ENCODE results near the gene MAP3K20.

MAP3K20 gene

DNA sequence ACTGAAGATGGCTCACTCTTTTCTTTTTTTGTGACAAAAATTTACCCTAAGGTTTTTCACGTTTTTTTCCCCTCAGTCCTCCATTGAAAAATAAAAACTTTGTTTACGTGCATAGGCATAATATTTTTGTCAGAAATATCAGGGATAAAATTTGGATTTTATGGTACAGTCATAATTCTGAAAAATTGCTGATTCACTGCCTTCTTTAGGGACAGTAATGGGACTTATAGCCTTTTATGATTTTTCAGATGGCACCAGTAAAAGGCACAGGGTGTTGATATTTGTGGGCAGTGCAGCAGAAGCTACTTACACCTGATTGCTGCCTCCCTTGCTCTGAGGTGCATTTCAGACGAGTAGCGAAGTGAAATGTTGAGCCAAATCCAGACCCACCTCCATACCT, 139.7 kb downstream of the MAP3K20 start:
- TF ChIP-seq POLR2A (IDR thresholded peaks at IDR 0.05; ENCODE audit: low read depth, low read length), result no peak
- FAIRE-seq, result no peak
- DNase-seq (ENCODE audit: insufficient read length, low spot score), result no peak

DNA sequence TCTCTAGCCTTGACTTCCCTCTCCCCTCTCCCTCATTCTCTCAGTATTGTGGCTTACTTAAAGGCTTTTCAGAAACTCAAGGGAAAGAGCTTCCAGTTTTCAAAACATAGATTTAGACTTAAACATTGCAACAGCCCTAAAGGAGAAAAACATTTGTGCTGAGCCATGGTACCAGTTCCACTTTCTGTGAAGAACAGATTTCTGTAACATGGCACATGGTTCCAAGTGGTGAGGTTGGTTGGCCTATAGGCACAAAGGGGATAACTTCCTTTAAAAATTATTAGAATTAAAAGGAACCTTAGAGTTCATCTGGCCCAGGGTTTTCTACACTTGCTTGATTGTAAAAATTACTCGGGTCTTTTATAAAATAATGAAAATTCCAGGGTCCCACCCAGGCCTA, 140.4 kb downstream of the MAP3K20 start:
- no peak for DNase-seq (ENCODE audit: insufficient read length, low spot score)

GRCh38 chr2:173216668-173217067, 141.0 kb downstream of the MAP3K20 start:
- DNase-seq (ENCODE audit: insufficient read length, low spot score) (no peak), FAIRE-seq (peak; percentile 36)
- TF ChIP-seq POLR2A (IDR thresholded peaks at IDR 0.05; ENCODE audit: low read depth, low read length), result no peak

More for the DNA sequence above, 140.4 kb downstream of the MAP3K20 start:
- no peak for FAIRE-seq
- TF ChIP-seq POLR2A (IDR thresholded peaks at IDR 0.05; ENCODE audit: low read depth, low read length), result no peak

DNA sequence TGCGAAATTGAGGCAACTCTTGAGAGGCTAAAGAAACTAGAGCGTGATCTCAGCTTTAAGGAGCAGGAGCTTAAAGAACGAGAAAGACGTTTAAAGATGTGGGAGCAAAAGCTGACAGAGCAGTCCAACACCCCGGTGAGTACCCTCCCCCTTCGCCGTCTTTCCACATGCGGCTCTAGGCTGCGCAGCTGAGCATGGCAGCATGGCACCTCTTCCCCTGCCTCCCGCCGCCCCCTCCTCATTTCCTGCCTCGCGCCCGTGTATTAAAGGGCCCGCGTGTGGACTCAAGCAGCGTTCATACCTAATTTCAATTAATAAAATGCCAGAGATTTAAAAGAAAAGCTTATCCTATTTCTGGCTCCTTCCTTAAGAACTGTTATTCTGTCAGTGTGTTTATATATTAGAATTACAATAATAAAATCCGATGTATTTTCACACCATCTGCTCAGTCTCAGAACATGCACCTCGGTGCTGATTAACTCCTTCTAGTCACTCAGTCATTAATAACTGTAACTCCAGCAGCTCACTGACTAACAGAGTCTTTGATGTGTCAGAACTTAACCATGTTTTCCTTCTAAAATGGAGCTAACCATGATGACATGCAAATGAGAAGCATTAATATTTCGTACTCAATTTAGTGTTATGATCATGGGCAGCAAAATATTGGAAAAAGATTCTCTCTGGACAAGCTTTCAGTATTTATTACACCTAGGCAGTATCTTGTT, 141.6 kb downstream of the MAP3K20 start:
- no peak for FAIRE-seq
- DNase-seq (ENCODE audit: insufficient read length, low spot score), result no peak
- TF ChIP-seq POLR2A (IDR thresholded peaks at IDR 0.05; ENCODE audit: low read depth, low read length), result no peak

- TF ChIP-seq POLR2A (IDR thresholded peaks at IDR 0.05; ENCODE audit: low read depth, low read length), result no peak
- FAIRE-seq (no peak), DNase-seq (ENCODE audit: insufficient read length, low spot score) (no peak)
Measured at GRCh38 chr2:173218326-173219056, 142.8 kb downstream of the MAP3K20 start.

GRCh38 chr2:173221132-173221695, 145.6 kb downstream of the MAP3K20 start:
- no peak for FAIRE-seq
- DNase-seq (ENCODE audit: insufficient read length, low spot score), result no peak
- no peak for TF ChIP-seq POLR2A (IDR thresholded peaks at IDR 0.05; ENCODE audit: low read depth, low read length)

GRCh38 chr2:173221937-173222594, 146.4 kb downstream of the MAP3K20 start:
- TF ChIP-seq POLR2A (IDR thresholded peaks at IDR 0.05; ENCODE audit: low read depth, low read length), result no peak
- no peak for DNase-seq (ENCODE audit: insufficient read length, low spot score)
- no peak for FAIRE-seq

DNA sequence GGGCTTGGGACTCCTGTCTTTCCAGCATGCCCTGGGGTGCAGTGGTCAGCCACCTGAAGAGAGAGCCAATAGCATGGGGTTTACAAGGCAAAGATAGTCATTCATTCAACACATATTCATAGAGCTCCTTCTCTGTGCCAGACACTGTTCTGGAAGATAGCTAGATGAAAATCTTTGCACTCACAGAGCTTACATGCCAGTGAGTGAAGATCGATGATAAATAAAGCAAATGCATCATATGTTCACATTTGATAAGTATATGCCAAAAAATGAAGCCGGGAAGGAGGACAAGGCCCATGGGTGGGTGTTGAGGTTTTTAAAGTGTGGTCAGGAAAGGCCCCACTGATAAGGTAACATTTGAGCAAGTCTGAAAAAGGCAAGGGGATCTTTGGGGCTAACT, 148.2 kb downstream of the MAP3K20 start:
- no peak for FAIRE-seq
- no peak for TF ChIP-seq POLR2A (IDR thresholded peaks at IDR 0.05; ENCODE audit: low read depth, low read length)
- no peak for DNase-seq (ENCODE audit: insufficient read length, low spot score)

DNA sequence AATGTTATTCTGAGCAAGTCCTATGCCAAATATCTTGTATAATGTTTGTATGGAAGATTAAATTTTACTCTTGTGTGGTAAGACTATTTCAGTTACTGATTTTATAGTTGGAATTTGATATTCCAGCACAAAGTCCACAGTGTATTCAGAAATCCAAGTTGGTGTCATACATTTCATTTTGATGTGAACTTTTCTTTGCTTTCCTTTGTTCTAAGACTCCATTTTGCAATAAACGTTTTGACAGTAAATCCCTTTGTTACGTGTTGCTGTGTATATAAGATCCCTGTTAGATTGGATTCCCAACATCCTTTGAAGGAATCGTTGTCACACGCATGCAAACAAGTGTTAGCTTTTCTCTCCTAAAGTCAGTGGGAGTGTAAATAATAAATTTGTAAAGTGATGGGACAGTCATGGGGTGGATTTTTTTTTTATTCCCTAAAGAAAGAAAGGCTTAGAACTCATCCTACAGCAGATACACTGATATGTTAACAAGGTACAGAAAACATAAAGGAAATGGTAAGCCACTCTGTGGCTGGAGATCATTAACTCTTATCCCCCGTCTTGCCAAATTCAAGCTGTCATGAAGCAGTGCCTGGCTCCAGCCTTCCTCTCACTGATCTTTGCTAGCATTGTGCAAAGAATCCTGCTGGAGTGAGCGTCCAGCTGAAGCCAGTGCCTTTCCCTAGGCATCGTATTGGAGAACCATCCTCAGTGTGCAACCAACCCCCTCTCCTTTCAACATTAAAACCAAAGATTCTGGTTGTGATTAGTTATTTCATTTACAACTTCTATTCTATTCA, 151.5 kb downstream of the MAP3K20 start:
- TF ChIP-seq POLR2A (IDR thresholded peaks at IDR 0.05; ENCODE audit: low read depth, low read length), result no peak
- FAIRE-seq (no peak), DNase-seq (ENCODE audit: insufficient read length, low spot score) (no peak)

DNA sequence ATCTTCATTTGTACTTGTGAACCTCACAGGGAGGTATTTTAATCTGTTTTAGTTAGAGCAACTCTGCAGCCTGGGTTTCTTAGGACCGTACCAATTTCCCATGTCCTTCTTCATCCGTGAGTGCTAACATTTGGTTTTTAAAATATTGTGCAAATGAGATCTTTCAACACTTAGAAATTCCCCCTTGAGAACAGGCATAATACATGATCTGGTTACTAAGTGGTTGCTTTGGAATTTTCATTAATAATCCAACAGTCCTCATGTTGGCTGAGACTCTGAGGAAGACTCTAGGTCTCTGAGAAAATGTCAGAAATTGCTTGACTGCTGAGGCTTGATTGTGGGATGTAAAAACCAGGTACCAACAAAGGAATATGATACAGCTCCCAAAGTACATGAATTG, 153.4 kb downstream of the MAP3K20 start:
- FAIRE-seq (no peak), DNase-seq (ENCODE audit: insufficient read length, low spot score) (no peak)
- no peak for TF ChIP-seq POLR2A (IDR thresholded peaks at IDR 0.05; ENCODE audit: low read depth, low read length)

- no peak for FAIRE-seq
- no peak for DNase-seq (ENCODE audit: insufficient read length, low spot score)
- no peak for TF ChIP-seq POLR2A (IDR thresholded peaks at IDR 0.05; ENCODE audit: low read depth, low read length)
Measured at GRCh38 chr2:173230181-173230580, 154.5 kb downstream of the MAP3K20 start.

DNA sequence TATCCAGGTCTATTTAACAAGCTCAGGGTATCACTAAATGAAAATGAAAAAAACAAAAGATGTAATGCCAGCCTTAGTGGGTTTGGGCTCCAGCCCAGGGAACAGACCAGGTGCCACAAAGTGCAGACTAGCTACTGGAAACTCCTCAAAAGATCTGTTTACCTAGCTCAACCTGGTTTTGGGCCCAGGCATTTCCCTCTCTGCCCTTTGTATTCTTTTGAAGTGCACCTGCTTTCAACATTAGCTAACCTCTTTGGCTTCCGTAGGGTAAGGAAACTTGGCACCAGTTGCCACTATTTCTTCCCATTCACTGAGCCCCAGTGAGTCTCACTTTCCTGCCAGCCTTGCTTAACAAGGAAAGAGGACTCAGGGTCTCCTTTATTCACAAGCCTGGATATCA, 155.4 kb downstream of the MAP3K20 start:
- DNase-seq (ENCODE audit: insufficient read length, low spot score), result no peak
- no peak for FAIRE-seq
- no peak for TF ChIP-seq POLR2A (IDR thresholded peaks at IDR 0.05; ENCODE audit: low read depth, low read length)

- no peak for FAIRE-seq
- DNase-seq (ENCODE audit: insufficient read length, low spot score), result no peak
- no peak for TF ChIP-seq POLR2A (IDR thresholded peaks at IDR 0.05; ENCODE audit: low read depth, low read length)
Measured at GRCh38 chr2:173231465-173231864, 155.8 kb downstream of the MAP3K20 start.
